Liver (tissue), 9 donors: ENCODE measurements around the gene NCAPH2. TPM values are rescaled to one million over a fixed set of nuclear protein-coding genes. Genes with fewer than 3 reads are reported as not detected.

Experiments
- DNase-seq: peaks from one replicate; pipeline ENCODE4 v3.0.0-alpha.2; 2017; ENCODE audit warnings: low spot score
- H3K27ac ChIP-seq, 2 donors: one replicate each; pipeline ENCODE4 v1.7.0; 2013; ENCODE audit warnings: inconsistent platforms in 2 of 2, low read length in 2 of 2, control low read depth in 1 of 2, low read depth in 1 of 2, mild to moderate bottlenecking in 1 of 2
- H3K27me3 ChIP-seq, 4 donors: one replicate each; pipeline versions ENCODE4 v1.6.1 to v1.7.0; 2013; ENCODE audit warnings: low read length in 3 of 4, inconsistent platforms in 1 of 4, mild to moderate bottlenecking in 1 of 4, moderate library complexity in 1 of 4; ENCODE audit not compliant: control insufficient read depth in 4 of 4, insufficient read depth in 4 of 4
- H3K36me3 ChIP-seq, 4 donors: one replicate each; pipeline versions ENCODE4 v1.6.1 to v1.7.0; 2013; ENCODE audit warnings: low read length in 3 of 4, mild to moderate bottlenecking in 3 of 4, low read depth in 1 of 4, moderate library complexity in 1 of 4; ENCODE audit not compliant: control insufficient read depth in 4 of 4, insufficient read depth in 3 of 4
- H3K4me1 ChIP-seq, 4 donors: one replicate each; pipeline versions ENCODE4 v1.6.1 to v1.7.0; 2013; ENCODE audit warnings: low read length in 3 of 4, mild to moderate bottlenecking in 3 of 4, moderate library complexity in 1 of 4; ENCODE audit not compliant: control insufficient read depth in 4 of 4, insufficient read depth in 4 of 4
- H3K4me3 ChIP-seq, 3 donors: one replicate each; pipeline versions ENCODE4 v1.6.1 to v1.7.0; 2013; ENCODE audit warnings: low read length in 3 of 3, control low read depth in 1 of 3, low read depth in 1 of 3, mild to moderate bottlenecking in 1 of 3
- H3K9ac ChIP-seq, 2 donors: one replicate each; pipeline ENCODE4 v1.7.0; 2013; ENCODE audit warnings: low read length in 2 of 2, mild to moderate bottlenecking in 2 of 2, moderate library complexity in 2 of 2, control low read depth in 1 of 2, low read depth in 1 of 2
- H3K9me3 ChIP-seq, 4 donors: one replicate each; pipeline versions ENCODE4 v1.6.1 to v1.7.0; 2013; ENCODE audit warnings: low read length in 3 of 4; ENCODE audit not compliant: control insufficient read depth in 4 of 4
- EGR1 ChIP-seq, 2 donors: IDR thresholded peaks; 2 replicates each; pipeline ENCODE4 v1.6.1; 2016 to 2018; ENCODE audit warnings: antibody characterized with exemption in 2 of 2, low read depth in 2 of 2
- FOXA1 ChIP-seq: IDR thresholded peaks from 2 replicates; pipeline ENCODE4 v1.6.1; 2016; ENCODE audit warnings: antibody characterized with exemption
- FOXA2 ChIP-seq: IDR thresholded peaks from 2 replicates; pipeline ENCODE4 v1.6.1; 2016; ENCODE audit warnings: antibody characterized with exemption
- HNF4A ChIP-seq, 2 donors: conservative IDR thresholded peaks; 2 replicates each; pipeline ENCODE4 v1.6.1; 2016; ENCODE audit warnings: antibody characterized with exemption in 2 of 2, mild to moderate bottlenecking in 2 of 2
- HNF4G ChIP-seq: IDR thresholded peaks from 2 replicates; pipeline ENCODE4 v1.6.1; 2016; ENCODE audit warnings: antibody characterized with exemption
- RAD21 ChIP-seq, 2 donors: IDR thresholded peaks; 2 replicates each; pipeline ENCODE4 v1.6.1; 2016; ENCODE audit warnings: antibody characterized with exemption in 2 of 2, mild to moderate bottlenecking in 2 of 2
- REST ChIP-seq: IDR thresholded peaks from 2 replicates; pipeline ENCODE4 v1.6.1; 2016; ENCODE audit warnings: antibody characterized with exemption, mild to moderate bottlenecking
- RXRA ChIP-seq, 2 donors: IDR thresholded peaks; 2 replicates each; pipeline ENCODE4 v1.6.1; 2017 to 2018; ENCODE audit warnings: antibody characterized with exemption in 2 of 2, mild to moderate bottlenecking in 1 of 2
- SP1 ChIP-seq: IDR thresholded peaks from 2 replicates; pipeline ENCODE4 v1.6.1; 2018; ENCODE audit warnings: antibody characterized with exemption, mild to moderate bottlenecking
- TAF1 ChIP-seq: conservative IDR thresholded peaks from 2 replicates; pipeline ENCODE4 v1.6.1; 2016; ENCODE audit warnings: antibody characterized with exemption, mild to moderate bottlenecking
- YY1 ChIP-seq: IDR thresholded peaks from 2 replicates; pipeline ENCODE4 v1.6.1; 2016; ENCODE audit warnings: antibody characterized with exemption, mild to moderate bottlenecking
- WGBS: extraction: QIAGEN DNeasy Blood & Tissue Kit; methylation state at CpG from one replicate; pipeline ENCODE4 v1.1.7; 2013; 5-methylcytosine and 5-hydroxymethylcytosine counted together
- polyA plus RNA-seq, 2 donors: library from polyadenylated mRNA; stranded (reverse) in 1 of 2; unstranded in 1 of 2; fragments of 200-250 nt in 1 of 2; fragments of >200 nt in 1 of 2; fragmentation: Nextera tagmentation in 1 of 2; extraction: Ambion mirVana in 1 of 2; gene quantifications; one replicate each; pipeline versions ENCODE4 v1.2.1 to v1.2.3, GENCODE V29; 2013 to 2015
- total RNA-seq, 2 donors: library from RNA; depleted of rRNA; stranded (reverse); fragments of >200 nt; gene quantifications; one replicate each; pipeline ENCODE4 v1.2.3, GENCODE V29; 2014
- TF ChIP-seq, protein P1 (sequence below): IDR thresholded peaks from 2 replicates; pipeline ENCODE4 v1.6.1; 2016; ENCODE audit warnings: antibody characterized with exemption
- TF ChIP-seq, protein P2 (sequence below): fragments of 150-350 bp; IDR thresholded peaks from 2 replicates; pipeline ENCODE4 v1.5.1; 2017; ENCODE audit warnings: improper control_type of control experiment, low read depth, low read length; ENCODE audit not compliant: missing input control
- TF ChIP-seq, protein P3 (sequence below): IDR thresholded peaks from 2 replicates; pipeline ENCODE4 v1.6.1; 2016; ENCODE audit warnings: antibody characterized with exemption
- donor health status: healthy.
- donor health status: healthy.
- donor health status: healthy.
- donor health status: healthy.
- donor health status: healthy.

The NCAPH2 gene
- total and polyA plus RNA-seq, 4 donors: 12.0 to 30.8 (median 13.9) TPM

GRCh38 chr22:50487290-50488005, 20.6 kb upstream of the NCAPH2 start:
- H3K27me3 ChIP-seq: no peaks in the 10 kb centered on the region
- no peak for DNase-seq
- no peaks in the 10 kb centered on the region for H3K36me3 ChIP-seq
- no peaks in the 10 kb centered on the region for H3K9me3 ChIP-seq
- peaks cover 0 to 14% (median 7%) of the 10 kb centered on the region in 4 donors for H3K4me1 ChIP-seq
- WGBS: 88% methylated on average over 23 of the region's 23 CpGs
- H3K9ac ChIP-seq: no peak overlapping the region
- H3K4me3 ChIP-seq: no peak overlapping the region
- no peak overlapping the region for H3K27ac ChIP-seq
- TF ChIP-seq, protein P1, sequence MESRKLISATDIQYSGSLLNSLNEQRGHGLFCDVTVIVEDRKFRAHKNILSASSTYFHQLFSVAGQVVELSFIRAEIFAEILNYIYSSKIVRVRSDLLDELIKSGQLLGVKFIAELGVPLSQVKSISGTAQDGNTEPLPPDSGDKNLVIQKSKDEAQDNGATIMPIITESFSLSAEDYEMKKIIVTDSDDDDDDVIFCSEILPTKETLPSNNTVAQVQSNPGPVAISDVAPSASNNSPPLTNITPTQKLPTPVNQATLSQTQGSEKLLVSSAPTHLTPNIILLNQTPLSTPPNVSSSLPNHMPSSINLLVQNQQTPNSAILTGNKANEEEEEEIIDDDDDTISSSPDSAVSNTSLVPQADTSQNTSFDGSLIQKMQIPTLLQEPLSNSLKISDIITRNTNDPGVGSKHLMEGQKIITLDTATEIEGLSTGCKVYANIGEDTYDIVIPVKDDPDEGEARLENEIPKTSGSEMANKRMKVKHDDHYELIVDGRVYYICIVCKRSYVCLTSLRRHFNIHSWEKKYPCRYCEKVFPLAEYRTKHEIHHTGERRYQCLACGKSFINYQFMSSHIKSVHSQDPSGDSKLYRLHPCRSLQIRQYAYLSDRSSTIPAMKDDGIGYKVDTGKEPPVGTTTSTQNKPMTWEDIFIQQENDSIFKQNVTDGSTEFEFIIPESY: no peak
- TF ChIP-seq FOXA2: no peak

DNA sequence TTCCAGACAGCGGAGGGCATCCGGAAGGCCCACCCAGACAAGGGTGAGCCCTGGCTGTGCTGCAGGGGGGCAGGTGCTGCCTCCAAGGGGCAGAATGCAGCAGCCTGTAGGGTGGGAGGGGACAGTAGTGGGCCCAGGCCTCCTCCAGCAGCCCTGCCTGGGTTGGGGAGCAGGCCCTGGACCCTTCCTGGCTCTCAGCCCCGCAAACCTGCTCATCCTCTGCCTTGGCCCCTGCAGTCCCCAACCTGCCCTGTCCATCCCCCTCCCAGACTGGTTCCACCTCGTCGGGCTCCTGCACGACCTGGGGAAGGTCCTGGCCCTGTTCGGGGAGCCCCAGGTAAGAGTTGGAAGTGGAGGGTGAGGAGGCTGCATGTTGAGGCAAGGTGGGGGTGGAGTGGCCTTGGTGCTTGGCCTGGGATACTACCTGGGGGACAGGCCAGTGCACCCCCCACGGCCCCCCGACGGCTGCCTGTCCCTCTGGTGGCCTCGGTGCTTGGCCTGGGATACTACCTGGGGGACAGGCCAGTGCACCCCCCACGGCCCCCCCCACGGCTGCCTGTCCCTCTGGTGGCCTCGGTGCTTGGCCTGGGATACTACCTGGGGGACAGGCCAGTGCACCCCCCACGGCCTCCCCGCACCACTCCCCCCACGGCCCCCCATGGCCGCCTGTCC, 19.9 kb upstream of the NCAPH2 start:
- H3K4me3 ChIP-seq: no peak overlapping the region
- H3K9me3 ChIP-seq: no peaks in the 10 kb centered on the region
- WGBS: 79% methylated on average over 18 of the region's 18 CpGs
- peaks cover 0 to 12% (median 7%) of the 10 kb centered on the region in 4 donors for H3K4me1 ChIP-seq
- no peaks in the 10 kb centered on the region for H3K27me3 ChIP-seq
- H3K27ac ChIP-seq: no peak overlapping the region
- no peaks in the 10 kb centered on the region for H3K36me3 ChIP-seq
- H3K9ac ChIP-seq: no peak overlapping the region
- no peak for DNase-seq
- TF ChIP-seq SP1 (no peak), HNF4A (conservative IDR thresholded peaks at IDR 0.05) (no peak), EGR1 (IDR thresholded peaks at IDR 0.05; ENCODE audit: low read depth in 2 of 2) (no peak), FOXA2 (no peak), YY1 (no peak)
- TF ChIP-seq, protein P2, sequence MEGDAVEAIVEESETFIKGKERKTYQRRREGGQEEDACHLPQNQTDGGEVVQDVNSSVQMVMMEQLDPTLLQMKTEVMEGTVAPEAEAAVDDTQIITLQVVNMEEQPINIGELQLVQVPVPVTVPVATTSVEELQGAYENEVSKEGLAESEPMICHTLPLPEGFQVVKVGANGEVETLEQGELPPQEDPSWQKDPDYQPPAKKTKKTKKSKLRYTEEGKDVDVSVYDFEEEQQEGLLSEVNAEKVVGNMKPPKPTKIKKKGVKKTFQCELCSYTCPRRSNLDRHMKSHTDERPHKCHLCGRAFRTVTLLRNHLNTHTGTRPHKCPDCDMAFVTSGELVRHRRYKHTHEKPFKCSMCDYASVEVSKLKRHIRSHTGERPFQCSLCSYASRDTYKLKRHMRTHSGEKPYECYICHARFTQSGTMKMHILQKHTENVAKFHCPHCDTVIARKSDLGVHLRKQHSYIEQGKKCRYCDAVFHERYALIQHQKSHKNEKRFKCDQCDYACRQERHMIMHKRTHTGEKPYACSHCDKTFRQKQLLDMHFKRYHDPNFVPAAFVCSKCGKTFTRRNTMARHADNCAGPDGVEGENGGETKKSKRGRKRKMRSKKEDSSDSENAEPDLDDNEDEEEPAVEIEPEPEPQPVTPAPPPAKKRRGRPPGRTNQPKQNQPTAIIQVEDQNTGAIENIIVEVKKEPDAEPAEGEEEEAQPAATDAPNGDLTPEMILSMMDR: no peak
- TF ChIP-seq, protein P3, sequence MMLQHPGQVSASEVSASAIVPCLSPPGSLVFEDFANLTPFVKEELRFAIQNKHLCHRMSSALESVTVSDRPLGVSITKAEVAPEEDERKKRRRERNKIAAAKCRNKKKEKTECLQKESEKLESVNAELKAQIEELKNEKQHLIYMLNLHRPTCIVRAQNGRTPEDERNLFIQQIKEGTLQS: no peak

GRCh38 chr22:50488886-50489285, 19.1 kb upstream of the NCAPH2 start:
- H3K9me3 ChIP-seq: no peaks in the 10 kb centered on the region
- WGBS: 76% methylated on average over 19 of the region's 19 CpGs
- no peaks in the 10 kb centered on the region for H3K36me3 ChIP-seq
- peaks cover 0 to 12% (median 7%) of the 10 kb centered on the region in 4 donors for H3K4me1 ChIP-seq
- no peak overlapping the region for H3K27ac ChIP-seq
- H3K9ac ChIP-seq: no peak overlapping the region
- DNase-seq: no peak
- no peaks in the 10 kb centered on the region for H3K27me3 ChIP-seq
- H3K4me3 ChIP-seq: no peak overlapping the region
- TF ChIP-seq HNF4G (no peak), EGR1 (IDR thresholded peaks at IDR 0.05; ENCODE audit: low read depth in 2 of 2) (no peak), SP1 (no peak), RAD21 (IDR thresholded peaks at IDR 0.05) (no peak), FOXA2 (no peak), FOXA1 (no peak), YY1 (no peak), HNF4A (conservative IDR thresholded peaks at IDR 0.05) (no peak), TAF1 (no peak), REST (no peak), RXRA (IDR thresholded peaks at IDR 0.05) (no peak)
- TF ChIP-seq, protein P3: no peak
- TF ChIP-seq, protein P2: no peak
